Caco-2 (cell line): ENCODE results near the gene C8A. TPM values are rescaled to one million over a fixed set of nuclear protein-coding genes. Genes with fewer than 3 reads are reported as not detected.

Experiments
- BruUV-seq: library from RNA; stranded (reverse); fragments of 400-500 nt; replicated peaks from 2 replicates; lab custom pipeline; 2021; lab: Mats Ljungman, UMichigan
- CTCF ChIA-PET: fragments of 300-600 bp; sonication (Branson Sonifier 250); formaldehyde crosslinking; loops from one replicate; lab custom pipeline; 2022; ENCODE audit warnings: antibody characterized with exemption; lab: Charles Lee
- POLR2A ChIA-PET: fragments of 300-600 bp; sonication (Branson Sonifier 250); formaldehyde crosslinking; loops from one replicate; lab custom pipeline; 2022; ENCODE audit warnings: antibody characterized with exemption; lab: Charles Lee
- DNase-seq, 2 experiments: peaks; one replicate each; pipeline versions ENCODE4 v3.0.0 to v3.0.0-alpha.2; 2020 to 2022
- H3K27me3 ChIP-seq: replicated peaks from 2 replicates; pipeline ENCODE4 v1.6.0; 2011; ENCODE audit warnings: low read length; ENCODE audit not compliant: control insufficient read depth, insufficient read depth
- H3K36me3 ChIP-seq: 2 replicates; pipeline ENCODE4 v1.5.1; 2011; ENCODE audit warnings: low read length; ENCODE audit not compliant: control insufficient read depth, insufficient read depth
- H3K4me1 ChIP-seq: fragments of 250-450 bp; sonication (Bioruptor Pico); 2 replicates; pipeline ENCODE4 v1.5.1; 2020; ENCODE audit warnings: mild to moderate bottlenecking
- H3K4me3 ChIP-seq: 2 replicates; pipeline ENCODE4 v1.5.1; 2011; ENCODE audit warnings: low read depth, mild to moderate bottlenecking, control low read depth, low read length
- H3K9me3 ChIP-seq: fragments of 250-450 bp; sonication (Bioruptor Pico); 2 replicates; pipeline ENCODE4 v1.5.1; 2020; ENCODE audit warnings: mild to moderate bottlenecking, moderate library complexity
- H3K27ac Mint-ChIP-seq: one replicate; pipeline ENCODE4 v1.8.0; 2022; ENCODE audit warnings: mixed read lengths; ENCODE audit not compliant: unreplicated experiment
- H3K27me3 Mint-ChIP-seq: one replicate; pipeline ENCODE4 v1.8.0; 2022; ENCODE audit warnings: mixed read lengths; ENCODE audit not compliant: insufficient read depth, unreplicated experiment
- H3K36me3 Mint-ChIP-seq: one replicate; pipeline ENCODE4 v1.8.0; 2022; ENCODE audit warnings: mild to moderate bottlenecking, mixed read lengths; ENCODE audit not compliant: insufficient read depth, unreplicated experiment
- H3K4me1 Mint-ChIP-seq: one replicate; pipeline ENCODE4 v1.8.0; 2022; ENCODE audit warnings: low read depth, mixed read lengths; ENCODE audit not compliant: unreplicated experiment
- H3K4me3 Mint-ChIP-seq: one replicate; pipeline ENCODE4 v1.8.0; 2022; ENCODE audit warnings: mild to moderate bottlenecking, moderate library complexity, mixed read lengths; ENCODE audit not compliant: unreplicated experiment
- H3K9me3 Mint-ChIP-seq: one replicate; pipeline ENCODE4 v1.8.0; 2022; ENCODE audit warnings: mixed read lengths; ENCODE audit not compliant: unreplicated experiment
- intact Hi-C: fragments of 100-400 bp; cut with micrococcal nuclease; formaldehyde crosslinking; loops from one replicate; pipeline ENCODE4 v1.10.0; 2022; ENCODE audit not compliant: unreplicated experiment
- total RNA-seq: library from RNA; stranded (reverse); gene quantifications from 2 replicates; pipeline ENCODE4 v1.2.3, GENCODE V29; 2022
- TF ChIP-seq, protein P1 (sequence below), 2 experiments: fragments of 200-600 bp in 1 of 2; IDR thresholded peaks; 1 replicate in 1 of 2; 2 replicates in 1 of 2; pipeline versions ENCODE4 v1.5.1 to v1.8.0; 2011 to 2022; ENCODE audit warnings: antibody characterized with exemption in 1 of 2, control low read depth in 1 of 2, inconsistent platforms in 1 of 2, low read depth in 1 of 2, low read length in 1 of 2, mild to moderate bottlenecking in 1 of 2, moderate library complexity in 1 of 2; ENCODE audit not compliant: insufficient read depth in 1 of 2, severe bottlenecking in 1 of 2, unreplicated experiment in 1 of 2

Gene C8A
- total RNA-seq, 1 experiment from 2014 or later, result not detected

GRCh38 chr1:56898879-56899278 lies 44.3 kb downstream of the C8A start:
- no peak for DNase-seq
- TF ChIP-seq, protein P1, sequence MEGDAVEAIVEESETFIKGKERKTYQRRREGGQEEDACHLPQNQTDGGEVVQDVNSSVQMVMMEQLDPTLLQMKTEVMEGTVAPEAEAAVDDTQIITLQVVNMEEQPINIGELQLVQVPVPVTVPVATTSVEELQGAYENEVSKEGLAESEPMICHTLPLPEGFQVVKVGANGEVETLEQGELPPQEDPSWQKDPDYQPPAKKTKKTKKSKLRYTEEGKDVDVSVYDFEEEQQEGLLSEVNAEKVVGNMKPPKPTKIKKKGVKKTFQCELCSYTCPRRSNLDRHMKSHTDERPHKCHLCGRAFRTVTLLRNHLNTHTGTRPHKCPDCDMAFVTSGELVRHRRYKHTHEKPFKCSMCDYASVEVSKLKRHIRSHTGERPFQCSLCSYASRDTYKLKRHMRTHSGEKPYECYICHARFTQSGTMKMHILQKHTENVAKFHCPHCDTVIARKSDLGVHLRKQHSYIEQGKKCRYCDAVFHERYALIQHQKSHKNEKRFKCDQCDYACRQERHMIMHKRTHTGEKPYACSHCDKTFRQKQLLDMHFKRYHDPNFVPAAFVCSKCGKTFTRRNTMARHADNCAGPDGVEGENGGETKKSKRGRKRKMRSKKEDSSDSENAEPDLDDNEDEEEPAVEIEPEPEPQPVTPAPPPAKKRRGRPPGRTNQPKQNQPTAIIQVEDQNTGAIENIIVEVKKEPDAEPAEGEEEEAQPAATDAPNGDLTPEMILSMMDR (IDR thresholded peaks at IDR 0.05; ENCODE audit: insufficient read depth in 1 of 2, low read depth in 1 of 2, low read length in 1 of 2, severe bottlenecking in 1 of 2, unreplicated experiment in 1 of 2), result no peak
- POLR2A ChIA-PET, result no interaction called here
- BruUV-seq, result no TSS peak
- no peaks in the 10 kb centered on the region for H3K4me1 ChIP-seq
- Mint-ChIP-seq H3K9me3 (no peaks in the 10 kb centered on the region), H3K4me1 (no peaks in the 10 kb centered on the region), H3K4me3 (no peak overlapping the region), H3K36me3 (no peaks in the 10 kb centered on the region), H3K27ac (no peak overlapping the region), H3K27me3 (no peaks in the 10 kb centered on the region)
- no peaks in the 10 kb centered on the region for H3K9me3 ChIP-seq
- CTCF ChIA-PET, result no interaction called here
- no peaks in the 10 kb centered on the region for H3K36me3 ChIP-seq
- H3K27me3 ChIP-seq, result no peaks in the 10 kb centered on the region
- intact Hi-C loops, result no loop called here
- H3K4me3 ChIP-seq, result no peak overlapping the region

GRCh38 chr1:56901716-56902115 lies 47.1 kb downstream of the C8A start:
- Mint-ChIP-seq H3K9me3 (no peaks in the 10 kb centered on the region), H3K27me3 (no peaks in the 10 kb centered on the region), H3K4me1 (no peaks in the 10 kb centered on the region), H3K4me3 (no peak overlapping the region), H3K27ac (no peak overlapping the region), H3K36me3 (no peaks in the 10 kb centered on the region)
- Histone ChIP-seq H3K4me1 (no peaks in the 10 kb centered on the region), H3K27me3 (no peaks in the 10 kb centered on the region), H3K9me3 (no peaks in the 10 kb centered on the region), H3K36me3 (no peaks in the 10 kb centered on the region), H3K4me3 (no peak overlapping the region)
- CTCF ChIA-PET, result no interaction called here
- no peak for DNase-seq
- TF ChIP-seq, protein P1 (IDR thresholded peaks at IDR 0.05; ENCODE audit: insufficient read depth in 1 of 2, low read depth in 1 of 2, low read length in 1 of 2, severe bottlenecking in 1 of 2, unreplicated experiment in 1 of 2), result no peak
- intact Hi-C loops, result no loop called here
- no TSS peak for BruUV-seq
- POLR2A ChIA-PET, result no interaction called here

DNA sequence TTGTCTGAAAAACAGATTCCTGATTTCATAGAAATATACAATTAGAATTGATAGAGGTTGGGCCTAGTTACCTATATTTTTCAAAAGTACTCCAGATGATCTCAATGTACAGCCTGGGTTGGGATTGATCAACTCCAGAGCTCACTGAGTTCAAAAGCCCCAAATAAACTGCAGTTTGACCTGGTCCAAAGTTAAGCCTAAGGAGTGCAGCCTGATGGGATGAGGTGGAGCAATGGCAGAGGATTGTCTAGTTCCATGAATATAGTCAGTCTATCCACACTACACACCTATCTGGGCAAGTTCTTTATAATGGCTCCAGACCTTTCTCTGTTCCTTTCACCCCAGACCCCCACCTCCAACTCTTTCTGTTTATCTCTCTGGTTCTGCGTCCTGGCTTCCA lies 49.2 kb downstream of the C8A start:
- H3K9me3 ChIP-seq, result no peaks in the 10 kb centered on the region
- TF ChIP-seq, protein P1 (IDR thresholded peaks at IDR 0.05; ENCODE audit: insufficient read depth in 1 of 2, low read depth in 1 of 2, low read length in 1 of 2, severe bottlenecking in 1 of 2, unreplicated experiment in 1 of 2), result no peak
- CTCF ChIA-PET, result no interaction called here
- H3K27ac Mint-ChIP-seq, result no peak overlapping the region
- no peak overlapping the region for H3K4me3 ChIP-seq
- H3K36me3 ChIP-seq, result no peaks in the 10 kb centered on the region
- no peak for DNase-seq
- peaks cover 7% of the 10 kb centered on the region for H3K4me1 Mint-ChIP-seq
- no peaks in the 10 kb centered on the region for H3K9me3 Mint-ChIP-seq
- no peaks in the 10 kb centered on the region for H3K27me3 ChIP-seq
- H3K36me3 Mint-ChIP-seq, result no peaks in the 10 kb centered on the region
- H3K4me3 Mint-ChIP-seq, result no peak overlapping the region
- intact Hi-C loops, result no loop called here
- POLR2A ChIA-PET, result no interaction called here
- no peaks in the 10 kb centered on the region for H3K27me3 Mint-ChIP-seq
- no TSS peak for BruUV-seq
- peaks cover 6% of the 10 kb centered on the region; the same call in 1 of the 2 replicates for H3K4me1 ChIP-seq
